GM12872 (cell line): Measurements from ENCODE around the gene TMOD3.

Experiments used
- TF ChIP-seq, protein P1 (sequence below): IDR thresholded peaks from 3 replicates; pipeline ENCODE4 v1.5.1; 2011; ENCODE audit warnings: low read depth, mild to moderate bottlenecking, low read length, moderate library complexity; ENCODE audit not compliant: insufficient read depth

The TMOD3 gene

DNA sequence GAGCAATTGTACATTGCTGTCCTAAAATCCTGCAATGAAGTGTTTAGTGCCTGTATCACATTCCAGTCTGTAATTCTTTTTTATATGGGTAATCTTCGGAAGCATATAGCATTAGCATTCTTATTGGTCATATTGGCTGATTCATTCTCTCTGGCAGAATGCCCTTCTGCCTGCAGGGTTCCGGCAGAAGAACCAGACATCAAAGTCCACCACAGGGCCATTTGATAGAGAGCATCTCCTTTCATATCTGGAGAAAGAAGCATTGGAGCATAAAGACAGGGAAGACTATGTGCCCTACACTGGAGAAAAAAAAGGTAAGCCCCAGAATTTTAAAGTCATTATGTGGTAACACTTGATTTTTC lies 39.6 kb downstream of the TMOD3 start:
- TF ChIP-seq, protein P1, sequence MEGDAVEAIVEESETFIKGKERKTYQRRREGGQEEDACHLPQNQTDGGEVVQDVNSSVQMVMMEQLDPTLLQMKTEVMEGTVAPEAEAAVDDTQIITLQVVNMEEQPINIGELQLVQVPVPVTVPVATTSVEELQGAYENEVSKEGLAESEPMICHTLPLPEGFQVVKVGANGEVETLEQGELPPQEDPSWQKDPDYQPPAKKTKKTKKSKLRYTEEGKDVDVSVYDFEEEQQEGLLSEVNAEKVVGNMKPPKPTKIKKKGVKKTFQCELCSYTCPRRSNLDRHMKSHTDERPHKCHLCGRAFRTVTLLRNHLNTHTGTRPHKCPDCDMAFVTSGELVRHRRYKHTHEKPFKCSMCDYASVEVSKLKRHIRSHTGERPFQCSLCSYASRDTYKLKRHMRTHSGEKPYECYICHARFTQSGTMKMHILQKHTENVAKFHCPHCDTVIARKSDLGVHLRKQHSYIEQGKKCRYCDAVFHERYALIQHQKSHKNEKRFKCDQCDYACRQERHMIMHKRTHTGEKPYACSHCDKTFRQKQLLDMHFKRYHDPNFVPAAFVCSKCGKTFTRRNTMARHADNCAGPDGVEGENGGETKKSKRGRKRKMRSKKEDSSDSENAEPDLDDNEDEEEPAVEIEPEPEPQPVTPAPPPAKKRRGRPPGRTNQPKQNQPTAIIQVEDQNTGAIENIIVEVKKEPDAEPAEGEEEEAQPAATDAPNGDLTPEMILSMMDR = no peak

DNA sequence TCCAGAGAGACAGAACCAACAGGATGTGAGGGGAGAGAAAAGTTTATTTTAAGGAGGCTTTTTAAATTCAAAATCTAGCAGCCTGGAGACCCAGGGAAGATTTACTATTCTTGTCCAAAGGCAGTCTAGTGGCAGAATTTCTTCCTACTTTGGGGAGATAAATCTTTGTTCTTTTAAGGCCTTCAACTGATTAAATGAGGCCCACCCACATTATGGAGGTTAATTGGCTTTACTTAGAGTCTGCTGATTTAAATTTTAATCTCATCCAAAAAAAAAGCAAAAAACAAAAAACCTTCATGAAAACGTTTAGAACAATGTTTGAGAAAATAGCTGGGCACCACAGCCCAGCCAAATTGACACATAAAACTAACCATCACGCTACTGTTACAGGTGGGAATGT lies 41.3 kb downstream of the TMOD3 start:
- TF ChIP-seq, protein P1 = no peak

DNA sequence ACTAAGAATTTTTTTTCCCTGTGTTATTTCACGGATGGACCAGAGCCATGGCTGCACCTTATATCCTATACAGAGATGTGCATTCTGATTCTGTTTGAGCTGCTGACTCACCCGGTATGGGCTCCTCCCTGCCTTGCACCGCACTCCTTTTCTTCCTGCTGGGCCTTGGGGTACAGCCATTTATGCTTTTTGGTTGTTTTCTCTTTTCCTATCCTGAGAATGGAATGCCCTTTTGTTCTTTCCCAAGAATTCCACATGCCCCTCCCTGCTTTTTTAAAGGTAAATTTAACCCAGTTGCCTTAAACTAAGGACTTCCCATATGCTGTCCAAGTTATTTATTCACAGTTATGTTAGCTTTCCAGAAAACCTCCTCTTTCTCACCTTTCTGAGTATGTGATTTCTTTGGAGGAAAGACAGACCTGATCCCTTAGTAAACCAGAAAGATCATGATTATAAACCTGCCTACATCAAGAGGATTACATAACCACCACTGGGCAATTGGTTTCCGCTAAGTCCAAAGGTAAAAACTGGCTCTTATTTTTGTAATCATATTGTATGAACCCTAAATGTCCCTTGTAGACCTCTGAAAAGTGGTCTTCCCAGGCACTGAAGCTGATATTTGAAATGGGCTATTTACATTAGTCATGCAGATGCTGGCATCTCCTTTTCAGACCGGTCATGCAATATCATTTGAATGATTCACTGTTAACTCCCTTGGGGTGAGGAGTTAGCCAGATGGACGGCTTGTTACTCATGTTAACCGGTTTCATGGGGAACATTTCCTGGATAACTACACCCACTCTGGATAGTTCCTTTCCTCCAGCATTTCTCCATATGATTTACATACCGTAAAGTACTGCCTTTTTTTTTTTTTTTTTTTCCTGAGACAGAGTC lies 45.5 kb downstream of the TMOD3 start:
- TF ChIP-seq, protein P1 = no peak

DNA sequence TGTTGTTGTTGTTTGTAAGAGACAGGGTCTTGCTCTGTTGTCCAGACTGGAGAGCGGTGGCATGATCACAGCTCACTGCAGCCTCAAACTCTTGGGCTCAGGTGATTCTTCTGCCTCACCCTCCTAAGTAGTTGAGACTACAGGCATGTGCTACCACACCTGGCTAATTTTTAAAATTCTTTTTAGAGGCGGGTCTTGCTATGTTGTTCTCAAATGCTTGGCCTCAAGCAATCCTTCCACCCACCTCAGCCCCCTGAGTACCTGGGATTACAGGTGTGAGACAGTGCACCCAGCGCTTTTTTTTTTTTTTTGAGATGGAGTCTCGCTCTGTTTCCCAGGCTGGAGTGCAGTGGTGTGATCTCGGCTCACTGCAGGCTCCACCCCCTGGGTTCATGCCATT lies 46.7 kb downstream of the TMOD3 start:
- TF ChIP-seq, protein P1 = no peak

DNA sequence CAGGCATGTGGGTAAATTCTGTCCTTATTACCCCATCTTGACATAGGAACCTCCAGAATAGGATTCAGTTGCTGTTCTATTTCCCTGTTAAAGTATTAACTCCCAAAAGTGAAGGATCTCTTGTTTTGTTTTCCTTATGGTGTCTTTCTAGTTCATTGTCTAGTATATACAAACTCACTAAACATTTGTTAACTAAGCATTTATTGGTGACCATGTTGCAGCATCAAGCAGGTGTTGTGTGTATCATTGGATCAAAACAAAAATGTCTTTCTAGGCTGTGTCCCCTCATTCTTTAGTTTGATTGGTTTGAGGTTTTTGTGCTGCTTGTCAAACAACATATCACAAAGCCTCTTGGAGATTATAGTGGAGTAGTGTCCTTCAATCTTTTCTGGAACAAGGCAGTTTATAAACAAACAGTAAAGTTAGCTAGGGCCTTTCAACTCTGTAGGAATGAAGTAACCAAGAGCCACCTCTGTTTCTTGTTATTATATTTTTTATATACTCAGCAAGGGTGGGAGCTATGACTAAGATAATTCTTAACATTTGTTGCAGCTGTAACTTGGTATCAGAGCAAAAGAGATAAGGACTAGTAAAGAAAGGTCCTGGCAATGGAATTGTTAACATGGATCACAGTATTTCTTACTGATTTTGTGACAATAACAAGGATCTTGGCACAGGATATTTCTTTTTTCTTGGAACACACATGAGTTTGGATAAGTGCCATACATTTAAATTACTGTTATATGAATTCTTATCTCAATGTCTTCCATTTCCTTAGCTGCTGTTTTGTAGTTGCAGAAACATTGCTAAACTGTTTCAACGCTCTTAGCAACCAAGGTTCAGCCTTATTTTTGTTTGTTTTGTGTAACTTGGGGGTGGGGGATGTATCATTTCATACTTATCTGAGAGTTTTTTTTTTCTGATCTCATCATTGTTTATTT lies 49.3 kb downstream of the TMOD3 start:
- TF ChIP-seq, protein P1 = no peak

DNA sequence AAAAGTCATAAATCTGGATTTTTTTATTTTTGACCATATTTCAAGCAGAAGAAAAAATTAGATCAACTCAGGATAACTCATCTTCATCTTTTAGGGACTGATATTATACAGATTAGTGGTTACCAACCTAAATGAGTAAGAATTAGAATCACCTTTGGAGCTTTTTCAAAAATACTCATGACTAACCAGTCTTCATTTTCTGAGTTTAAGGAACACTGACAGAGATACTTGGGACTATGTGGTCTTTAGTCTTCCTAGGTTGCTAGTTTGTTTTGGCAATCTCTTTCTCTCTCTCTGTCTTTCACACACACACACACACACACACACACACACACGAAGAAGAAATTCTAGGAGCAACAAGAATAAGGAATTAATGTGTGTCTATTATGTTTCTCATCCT lies 50.1 kb downstream of the TMOD3 start:
- TF ChIP-seq, protein P1 = no peak

DNA sequence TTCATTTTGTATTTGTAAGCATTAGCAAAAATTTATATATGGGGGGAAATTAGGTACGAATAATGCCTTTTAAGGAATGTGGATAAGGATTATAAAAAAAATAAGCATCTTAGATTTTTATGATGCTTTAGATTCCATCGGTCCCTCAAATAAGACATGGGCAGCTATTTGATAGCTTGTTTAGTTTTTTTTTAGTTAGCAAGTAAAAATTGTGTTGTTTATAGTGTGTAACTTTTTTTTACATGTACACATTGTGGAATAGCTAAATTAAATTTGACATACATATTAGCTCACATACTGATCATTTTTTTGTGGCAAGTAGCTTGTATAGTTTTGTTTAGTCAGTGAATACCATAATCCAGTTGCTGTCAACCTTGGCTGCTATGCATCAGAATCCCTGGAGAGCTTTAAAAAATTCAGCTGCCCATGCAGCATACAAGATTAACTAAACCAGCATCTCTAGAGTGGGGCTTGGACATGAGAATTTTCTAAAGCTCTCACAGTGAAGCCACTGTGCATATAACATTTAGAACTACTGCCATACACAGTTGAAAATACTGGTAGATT lies 53.9 kb downstream of the TMOD3 start:
- TF ChIP-seq, protein P1 = no peak
